ENCODE results near the gene AP4M1. TPM values are rescaled to one million over a fixed set of nuclear protein-coding genes. Genes with fewer than 3 reads are reported as not detected.

The AP4M1 gene
- total RNA-seq, 4 donors from 2014 or later, result 23.0 to 34.1 (median 25.9) TPM

- TF ChIP-seq EP300 (IDR thresholded peaks at IDR 0.05) (no peak), CTCF (IDR thresholded peaks at IDR 0.05) (no peak), POLR2A (IDR thresholded peaks at IDR 0.05) (no peak)
- 71 to 80% methylated on average over 10 of the region's 10 CpGs for WGBS, 2 donors
- no peak overlapping the region for H3K4me3 ChIP-seq
- H3K9me3 ChIP-seq, result no peaks in the 10 kb centered on the region
- DNase-seq (ENCODE audit: low spot score in 2 of 2), result no peak
- peaks cover 0 to 30% (median 15%) of the 10 kb centered on the region in 4 donors for H3K4me1 ChIP-seq
- H3K27me3 ChIP-seq, result no peaks in the 10 kb centered on the region
- no peak overlapping the region for H3K27ac ChIP-seq
- H3K36me3 ChIP-seq, result peaks cover 0 to 22% (median 7%) of the 10 kb centered on the region in 3 donors
Measured at GRCh38 chr7:100087055-100087750, 14.2 kb upstream of the AP4M1 start.

- 73 to 80% methylated on average over 11 of the region's 11 CpGs for WGBS, 2 donors
- no peak for TF ChIP-seq EP300 (IDR thresholded peaks at IDR 0.05)
- no peak for TF ChIP-seq POLR2A (IDR thresholded peaks at IDR 0.05)
- TF ChIP-seq CTCF (IDR thresholded peaks at IDR 0.05), result no peak
- no peaks in the 10 kb centered on the region for H3K27me3 ChIP-seq
Measured at GRCh38 chr7:100088095-100088620, 13.3 kb upstream of the AP4M1 start.

GRCh38 chr7:100088621-100089457 is 12.6 kb upstream of the AP4M1 start, which contains the start of gene COPS6:
Gene COPS6, plus strand, starts transcription at chr7:100088969. Its CDS starts 22 bp downstream, at chr7:100088991.
- Histone ChIP-seq H3K4me1 (peaks cover 0 to 35% (median 8%) of the 10 kb centered on the region in 4 donors), H3K4me3 (peak within 1 kb of the TSS; percentile 53 to 91 (median 72))
- 0 to 1% methylated on average over 53 to 55 of the region's 68 CpGs for WGBS, 2 donors

More at GRCh38 chr7:100088095-100088620, 13.3 kb upstream of the AP4M1 start:
- Histone ChIP-seq H3K27ac (peak overlapping the region; percentile 80 to 94 (median 88)), H3K9me3 (no peaks in the 10 kb centered on the region), H3K4me1 (peaks cover 0 to 28% (median 8%) of the 10 kb centered on the region in 4 donors), H3K4me3 (peak overlapping the region; percentile 53 to 91 (median 72)), H3K36me3 (peaks cover 0 to 32% (median 7%) of the 10 kb centered on the region in 3 donors)
- no peak for DNase-seq (ENCODE audit: low spot score in 2 of 2)

GRCh38 chr7:100089458-100090196 is 11.8 kb upstream of the AP4M1 start:
- H3K4me1 ChIP-seq, result peaks cover 0 to 37% (median 8%) of the 10 kb centered on the region in 4 donors

More at GRCh38 chr7:100088621-100089457, 12.6 kb upstream of the AP4M1 start, which contains the start of gene COPS6:
- DNase-seq (ENCODE audit: low spot score in 2 of 2), result peak; percentile 78 to 86
- Histone ChIP-seq H3K27me3 (no peaks in the 10 kb centered on the region), H3K36me3 (peaks cover 0 to 39% (median 11%) of the 10 kb centered on the region in 3 donors), H3K9me3 (no peaks in the 10 kb centered on the region), H3K27ac (peak within 1 kb of the TSS; percentile 80 to 94 (median 88))
- TF ChIP-seq EP300 (IDR thresholded peaks at IDR 0.05) (peak in 1 of 2 donors; percentile 94), POLR2A (IDR thresholded peaks at IDR 0.05) (peak; percentile 48 to 82), CTCF (IDR thresholded peaks at IDR 0.05) (peak in 2 of 5 experiments; percentile 18 to 46)

More at GRCh38 chr7:100089458-100090196, 11.8 kb upstream of the AP4M1 start:
- Histone ChIP-seq H3K9me3 (no peaks in the 10 kb centered on the region), H3K27me3 (no peaks in the 10 kb centered on the region), H3K4me3 (peak overlapping the region; percentile 53 to 91 (median 72)), H3K36me3 (peaks cover 6 to 47% (median 11%) of the 10 kb centered on the region in 3 donors), H3K27ac (peak overlapping the region; percentile 80 to 94 (median 88))
- TF ChIP-seq CTCF (IDR thresholded peaks at IDR 0.05) (no peak), EP300 (IDR thresholded peaks at IDR 0.05) (no peak), POLR2A (IDR thresholded peaks at IDR 0.05) (no peak)
- DNase-seq (ENCODE audit: low spot score in 2 of 2), result no peak
- 27 to 28% methylated on average over 7 of the region's 7 CpGs for WGBS, 2 donors
